HL-60/S4 treated with retinoic acid at 250 ng/mL for 4 days and 3 days (cell line): ENCODE measurements around the gene NINJ2.
"Not testable (repeated sequence)": the region's sequence is repeated elsewhere in the genome, so short reads cannot be mapped to it uniquely, and the experiment has no call there.

Experiments
- in situ Hi-C: fragments of 300-500 bp; cut with MboI; formaldehyde crosslinking; loops from 2 replicates; pipeline ENCODE4 v1.7.0; 2022; ENCODE audit warnings: low sequenced_read_pairs

NINJ2 gene

DNA sequence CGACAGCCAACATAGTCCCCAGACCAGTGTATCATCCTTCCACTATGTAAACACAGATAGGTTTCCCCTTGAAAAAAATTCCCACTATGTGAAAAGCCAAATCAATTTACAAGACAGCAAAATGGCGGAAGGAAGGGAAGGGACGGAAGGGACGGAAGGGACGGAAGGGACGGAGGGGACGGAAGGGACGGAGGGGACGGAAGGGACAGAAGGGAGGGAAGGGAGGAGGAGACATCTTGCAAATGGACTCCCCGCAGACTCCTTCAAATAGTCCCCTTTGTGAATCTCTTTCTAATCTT is 75.3 kb downstream of the NINJ2 start:
- in situ Hi-C loops: no loop called here

DNA sequence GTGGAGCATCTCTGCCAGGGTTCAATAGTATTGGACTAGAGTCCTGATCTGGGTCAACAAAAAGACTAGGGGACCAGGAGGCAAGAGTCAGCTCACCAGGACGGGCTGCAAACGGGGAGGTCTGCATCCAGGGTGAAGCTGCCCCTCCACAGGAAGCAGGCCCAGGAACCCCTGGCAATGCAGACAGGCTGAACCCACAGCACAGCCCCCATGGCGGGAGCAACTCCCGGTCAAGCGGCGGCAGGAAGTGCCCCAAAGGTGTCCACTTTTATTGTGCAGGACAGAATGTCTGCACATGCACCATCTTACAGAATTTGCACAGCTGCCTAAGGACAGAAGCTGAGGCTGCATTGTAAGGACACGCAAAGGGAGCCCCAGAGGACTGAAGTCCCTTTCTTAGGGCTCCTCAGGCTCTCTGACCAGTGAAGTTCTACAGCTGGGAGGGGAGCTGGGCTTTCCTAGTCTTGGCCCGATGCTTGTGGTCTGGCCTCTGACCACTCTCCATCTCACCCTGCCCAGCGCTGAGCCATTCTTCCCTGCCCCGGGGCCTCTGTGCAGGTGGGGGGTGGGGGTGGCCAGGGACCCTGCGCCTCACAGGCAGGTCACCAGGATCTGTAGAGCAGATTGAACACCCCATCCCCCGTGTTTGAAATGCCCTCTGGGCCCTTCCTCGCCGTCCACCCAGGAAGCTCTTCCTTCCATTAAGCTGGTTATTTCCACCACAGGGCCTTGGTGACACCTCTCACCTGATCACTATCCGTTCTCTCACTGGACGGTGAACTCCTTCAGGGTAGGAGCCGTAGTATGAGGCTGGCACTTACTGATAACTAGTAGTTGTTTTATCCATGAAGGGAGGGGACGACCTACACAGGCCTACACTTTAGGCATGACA is 75.9 kb downstream of the NINJ2 start:
- in situ Hi-C loops: no loop called here

DNA sequence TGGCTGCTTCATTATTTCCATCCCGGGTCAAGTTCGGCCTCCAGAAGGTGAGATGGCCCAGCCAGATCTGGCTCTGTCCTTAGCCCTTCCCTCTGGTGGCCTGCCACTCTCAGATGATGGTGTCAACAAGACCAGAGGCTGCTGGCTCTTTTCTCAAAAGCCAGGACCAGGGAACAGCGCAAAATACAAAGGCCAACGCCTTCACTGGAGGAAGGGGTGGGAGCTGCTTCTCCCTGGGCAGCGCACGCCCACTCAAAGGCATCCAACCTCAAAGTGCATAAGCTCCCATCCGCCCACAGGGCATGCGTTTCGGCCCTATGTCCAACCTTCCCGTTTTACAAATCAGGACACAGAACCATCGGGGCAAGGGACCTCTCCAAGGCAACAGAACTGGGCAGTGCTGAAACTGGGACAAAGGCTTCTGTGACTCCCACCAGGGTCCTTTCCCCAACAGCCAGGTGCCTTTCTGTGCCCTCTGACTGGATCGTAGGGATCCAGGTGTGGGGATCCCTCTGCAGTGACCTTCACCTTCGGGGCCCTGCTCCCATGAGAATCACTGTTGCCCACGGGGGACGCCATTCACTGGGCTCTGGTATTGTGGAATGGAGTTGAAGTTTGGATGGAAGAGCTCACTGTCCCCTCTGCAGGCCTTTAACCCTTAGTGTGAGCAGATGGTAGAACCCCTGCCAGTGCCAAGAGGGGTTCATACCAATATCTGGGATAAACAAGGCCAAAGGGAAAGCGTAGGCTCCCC is 76.8 kb downstream of the NINJ2 start:
- in situ Hi-C loops: no loop called here

DNA sequence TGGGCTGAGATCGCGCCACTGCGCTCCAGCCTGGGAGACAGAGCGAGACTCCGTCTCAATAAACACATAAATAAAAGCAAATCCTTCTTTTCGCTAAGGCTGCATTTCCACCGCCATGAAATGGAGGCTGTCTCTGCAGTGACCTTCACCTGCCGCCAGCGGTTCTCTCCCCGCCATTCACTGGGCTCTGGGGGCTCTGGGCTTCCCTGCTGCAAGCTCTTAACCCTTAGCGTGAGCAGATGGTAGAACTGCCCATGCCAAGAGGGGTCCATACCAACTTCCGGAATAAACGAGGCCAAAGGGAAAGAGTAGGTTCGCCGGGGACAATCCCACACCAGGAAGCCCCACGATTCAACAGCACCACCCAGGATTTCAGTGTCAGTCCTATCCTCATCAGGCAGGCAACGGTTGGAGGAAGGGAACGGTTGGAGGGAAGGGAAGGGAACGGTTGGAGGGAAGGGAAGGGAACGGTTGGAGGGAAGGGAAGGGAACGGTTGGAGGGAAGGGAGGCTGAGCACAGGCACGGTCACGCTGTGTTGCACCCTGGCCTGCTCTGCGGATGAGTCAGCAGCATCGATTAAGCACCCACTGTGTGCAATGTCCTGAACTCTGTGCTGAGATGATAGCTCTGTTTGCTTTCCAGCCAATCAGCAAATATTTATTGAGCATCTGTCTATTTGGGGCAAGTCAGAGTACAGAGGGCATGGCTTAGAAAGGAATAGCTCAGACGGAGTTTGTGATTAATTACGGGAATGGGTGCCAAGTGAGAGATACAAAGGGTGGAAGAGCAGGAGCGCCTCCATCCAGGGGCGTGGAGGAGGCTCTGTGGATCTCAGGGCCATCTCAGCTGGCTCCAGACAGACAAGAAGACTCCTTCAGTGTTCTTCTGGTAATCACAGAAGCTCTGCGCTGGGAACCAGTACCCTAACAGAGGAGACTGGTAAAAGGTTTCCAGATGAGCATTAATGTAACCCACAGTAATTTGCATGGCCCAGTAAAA is 77.9 kb downstream of the NINJ2 start:
- in situ Hi-C loops: no loop called here

DNA sequence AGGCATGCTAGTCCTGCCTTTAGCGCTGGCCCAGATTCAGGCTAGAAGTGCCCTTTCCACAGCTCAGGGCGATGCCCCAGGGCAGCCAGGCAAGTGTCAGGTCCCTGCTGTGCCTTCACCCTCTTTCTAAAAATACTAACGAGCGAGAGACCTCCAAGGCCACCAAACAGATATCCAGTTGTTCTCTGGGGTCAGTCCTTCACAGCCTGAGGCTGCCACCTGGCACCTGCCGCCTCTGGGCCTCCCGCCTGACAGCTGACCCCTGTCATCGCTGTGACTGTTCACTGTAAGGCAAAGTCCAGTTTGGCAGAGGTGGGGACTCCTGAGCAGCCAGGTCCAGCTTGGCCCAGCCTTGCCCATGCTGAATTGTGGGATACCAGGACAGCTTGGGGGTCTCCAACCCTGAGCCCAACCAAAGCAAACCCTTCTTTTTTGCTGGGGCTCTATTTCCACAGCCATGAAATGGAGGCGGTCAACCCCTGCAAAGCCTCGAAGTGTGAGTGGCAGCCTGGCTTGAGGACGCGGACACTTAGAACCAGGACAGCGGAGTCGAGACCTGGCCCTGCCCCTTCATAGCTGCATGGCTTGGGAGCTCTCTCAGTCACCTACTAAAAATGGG is 79.9 kb downstream of the NINJ2 start:
- in situ Hi-C loops: no loop called here

DNA sequence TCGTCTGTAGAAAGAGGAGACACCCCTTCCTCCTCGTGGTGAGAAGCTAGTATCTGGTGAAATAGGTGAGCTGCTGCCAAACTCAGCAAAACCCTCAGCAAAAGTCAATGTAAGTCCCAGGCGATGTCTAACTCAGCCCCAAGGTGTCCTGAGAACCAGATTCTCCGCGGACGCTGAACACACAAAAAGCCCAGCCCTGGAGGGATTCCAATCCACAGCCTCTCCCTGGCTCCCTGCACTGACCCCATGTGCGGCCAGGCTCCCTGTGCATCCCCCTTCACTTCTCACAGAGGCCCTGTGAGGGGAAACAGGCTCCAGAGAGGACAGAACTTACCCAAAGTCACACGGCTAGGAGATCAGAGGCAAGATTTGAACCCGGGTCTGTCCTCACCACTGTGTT is 81.5 kb downstream of the NINJ2 start:
- in situ Hi-C loops: no loop called here

DNA sequence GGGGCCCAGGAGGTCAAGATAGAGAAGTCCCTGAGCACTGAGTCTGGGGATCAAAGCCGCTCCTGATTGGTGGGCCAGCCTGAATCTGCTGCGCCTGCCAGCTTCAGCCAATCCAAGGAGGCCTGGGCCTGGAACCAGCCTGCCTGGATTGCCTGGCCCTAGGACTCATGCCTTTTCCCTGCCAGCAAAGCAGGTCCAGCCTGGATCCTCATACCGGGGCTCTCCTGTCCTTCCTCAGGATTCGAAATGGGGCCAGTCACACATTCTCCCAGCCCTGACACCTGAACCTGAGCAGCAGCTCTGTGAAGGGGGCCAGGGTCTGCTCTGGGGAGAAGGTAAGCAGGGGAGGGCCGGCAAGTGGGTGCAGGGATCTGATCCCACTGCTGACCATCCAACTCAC is 81.9 kb downstream of the NINJ2 start:
- in situ Hi-C loops: no loop called here

DNA sequence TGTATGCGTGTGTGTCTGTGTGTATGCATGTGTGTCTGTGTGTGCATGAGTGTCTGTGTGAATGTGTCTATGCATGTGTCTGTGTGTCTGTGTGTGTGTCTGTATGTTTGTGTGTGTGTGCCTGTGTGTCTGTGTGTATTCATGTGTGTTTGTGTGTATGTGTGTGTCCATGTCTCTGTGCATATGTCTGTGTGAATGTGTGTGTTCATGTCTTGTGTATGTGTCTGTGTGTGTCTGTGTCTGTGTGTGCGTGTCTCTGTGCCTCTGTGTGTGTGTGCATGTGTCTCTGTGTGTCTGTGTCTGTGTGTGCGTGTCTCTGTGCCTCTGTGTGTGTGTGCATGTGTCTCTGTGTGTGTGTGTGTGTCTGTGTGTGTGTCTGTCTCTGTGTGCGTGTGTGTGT is 82.4 kb downstream of the NINJ2 start:
- in situ Hi-C loops: no loop called here

DNA sequence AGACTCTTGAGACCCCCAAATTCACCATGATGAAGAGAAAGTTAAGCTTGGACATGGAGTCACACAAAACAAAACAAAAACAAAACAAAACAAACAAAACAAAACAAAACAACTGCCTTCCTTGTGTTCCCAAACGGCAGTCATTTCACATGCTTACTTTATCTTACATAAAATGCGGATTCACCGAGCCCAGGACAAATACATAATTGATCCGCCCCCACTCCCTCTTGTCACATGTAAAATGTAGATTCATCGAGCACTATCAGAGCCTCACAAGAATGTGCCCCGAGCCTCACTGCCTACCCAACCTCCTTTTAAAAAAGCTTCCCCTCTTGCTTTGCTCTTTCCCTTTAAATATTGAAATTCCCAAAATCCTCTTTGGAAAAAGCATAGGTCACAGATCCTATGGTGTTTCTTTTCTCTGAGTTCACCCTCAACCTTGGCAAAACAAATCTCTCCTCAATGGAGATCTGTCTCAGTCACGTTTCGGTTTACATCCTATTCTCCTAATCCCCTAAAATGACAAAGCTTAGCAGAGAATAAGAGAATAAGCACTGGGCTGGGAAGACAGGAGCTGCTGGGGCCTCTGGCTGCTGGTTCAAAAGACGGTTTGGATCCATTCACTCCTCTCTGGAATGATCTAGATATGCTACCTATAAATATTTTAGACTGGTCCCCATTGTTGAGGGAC is 83.7 kb downstream of the NINJ2 start:
- in situ Hi-C loops: no loop called here

DNA sequence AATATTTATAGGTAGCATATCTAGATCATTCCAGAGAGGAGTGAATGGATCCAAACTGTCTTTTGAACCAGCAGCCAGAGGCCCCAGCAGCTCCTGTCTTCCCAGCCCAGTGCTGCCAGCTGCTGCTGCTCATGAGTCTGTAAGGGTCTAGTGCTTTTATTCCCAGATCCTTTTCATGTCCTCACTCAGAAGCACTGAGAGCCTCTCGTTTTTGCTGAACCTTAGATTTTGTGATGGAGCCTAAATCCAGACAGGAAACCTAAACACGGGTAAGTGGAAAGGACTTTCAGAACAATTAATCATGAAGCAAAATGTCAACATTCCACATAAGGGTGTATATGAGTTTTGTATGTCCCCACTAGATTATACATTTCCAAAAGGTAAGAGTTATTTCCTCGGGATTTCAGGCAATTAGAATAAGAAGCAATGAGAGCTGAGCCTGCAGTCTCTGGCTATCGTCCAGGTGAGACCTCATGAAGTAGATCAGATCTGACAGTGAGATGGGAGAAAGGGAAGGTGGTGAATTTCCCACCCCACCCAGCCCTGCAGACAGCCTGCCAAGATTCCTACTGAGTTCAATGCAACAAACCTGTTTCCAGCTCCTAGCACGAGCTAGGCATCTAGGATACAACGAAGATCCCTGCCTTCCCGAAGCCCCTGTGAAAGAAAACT is 84.4 kb downstream of the NINJ2 start:
- in situ Hi-C loops: no loop called here

DNA sequence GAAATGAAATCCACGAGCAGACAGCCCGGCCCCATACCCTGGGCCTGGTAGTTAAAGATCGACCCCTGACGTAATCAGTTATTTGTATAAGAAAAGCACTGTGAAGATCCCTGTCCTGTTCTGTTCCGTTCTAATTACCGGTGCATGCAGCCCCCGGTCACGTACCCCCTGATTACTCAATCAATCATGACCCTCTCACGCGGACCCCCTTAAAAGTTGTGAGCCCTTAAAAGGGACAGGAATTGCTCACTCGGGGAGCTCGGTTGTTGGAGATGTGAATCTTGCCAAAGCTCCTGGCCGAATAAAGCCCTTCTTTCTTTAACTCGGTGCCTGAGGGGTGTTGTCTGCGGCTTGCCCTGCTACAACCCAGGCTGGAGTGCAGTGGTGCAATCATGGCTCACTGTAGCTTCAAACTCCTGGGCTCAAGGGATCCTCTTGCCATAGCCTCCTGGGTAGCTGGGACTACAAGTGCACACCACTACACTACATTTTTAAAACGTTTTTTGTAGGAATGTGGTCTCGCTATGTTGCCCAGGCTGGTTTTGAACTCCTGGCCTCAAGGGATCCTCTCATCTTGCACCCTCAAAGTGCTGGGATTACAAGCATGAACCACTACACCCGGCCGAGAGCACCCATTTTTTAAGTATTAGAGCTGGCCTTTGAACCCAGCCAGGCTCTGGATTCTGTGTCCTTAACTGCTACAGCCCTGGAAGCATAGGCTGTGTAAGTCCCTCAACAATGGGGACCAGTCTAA is 85.1 kb downstream of the NINJ2 start:
- in situ Hi-C loops: not testable (repeated sequence)

DNA sequence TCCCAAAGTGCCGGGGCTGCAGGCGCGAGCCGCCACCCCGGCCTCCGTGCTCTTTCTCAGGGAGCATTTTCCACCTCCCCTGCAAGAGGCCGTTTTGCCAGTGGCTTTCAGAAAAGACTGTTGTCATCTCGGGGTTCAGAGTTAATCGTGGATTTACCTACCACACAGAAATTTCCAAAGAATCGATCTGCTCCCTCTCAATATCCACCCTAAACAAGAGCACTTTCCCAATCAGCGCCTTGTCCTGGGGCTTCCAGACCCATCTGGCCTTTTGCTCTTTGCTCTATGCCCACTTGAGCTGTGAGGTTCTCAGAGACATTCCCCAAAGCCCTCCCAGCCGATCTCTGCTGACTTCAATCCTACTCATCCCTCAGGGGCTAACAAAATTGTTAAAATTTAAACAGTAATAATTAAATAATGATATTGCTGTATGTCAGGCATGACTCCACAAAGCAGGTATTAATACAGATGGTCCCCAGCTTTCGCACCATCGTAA is 86.6 kb downstream of the NINJ2 start:
- in situ Hi-C loops: no loop called here

DNA sequence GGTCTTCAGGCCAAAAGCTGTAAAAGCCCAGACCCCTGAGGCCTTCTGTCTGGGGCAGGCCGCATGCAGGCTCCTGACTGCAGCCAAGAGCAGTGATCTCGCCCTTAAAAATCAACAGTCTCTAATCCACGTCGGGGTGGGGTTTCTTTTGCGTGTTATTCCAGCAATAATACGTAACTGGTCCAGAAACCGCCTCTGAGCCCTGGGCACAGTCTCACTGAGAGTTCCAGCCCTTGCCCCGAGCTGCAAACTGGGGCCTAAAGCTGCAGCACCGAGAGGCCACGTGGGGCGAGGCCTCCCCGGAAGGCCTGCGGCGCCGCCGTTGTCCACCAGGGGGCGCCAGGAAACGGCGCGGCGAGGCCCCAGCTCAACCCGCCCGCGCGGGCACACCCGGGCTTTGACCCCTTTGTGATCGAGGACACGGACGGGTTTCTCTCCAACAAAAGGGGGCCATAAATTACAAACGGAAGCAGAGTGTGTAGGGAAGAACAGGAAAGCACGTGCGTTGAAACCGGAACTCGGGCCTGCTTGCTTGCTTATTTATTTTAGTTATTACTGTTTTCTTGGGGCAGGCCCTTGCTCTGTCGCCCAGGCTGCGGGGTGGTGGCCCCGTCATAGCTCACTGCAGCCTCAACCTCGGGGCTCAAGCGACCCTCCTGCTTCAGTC is 87.2 kb downstream of the NINJ2 start:
- in situ Hi-C loops: no loop called here

DNA sequence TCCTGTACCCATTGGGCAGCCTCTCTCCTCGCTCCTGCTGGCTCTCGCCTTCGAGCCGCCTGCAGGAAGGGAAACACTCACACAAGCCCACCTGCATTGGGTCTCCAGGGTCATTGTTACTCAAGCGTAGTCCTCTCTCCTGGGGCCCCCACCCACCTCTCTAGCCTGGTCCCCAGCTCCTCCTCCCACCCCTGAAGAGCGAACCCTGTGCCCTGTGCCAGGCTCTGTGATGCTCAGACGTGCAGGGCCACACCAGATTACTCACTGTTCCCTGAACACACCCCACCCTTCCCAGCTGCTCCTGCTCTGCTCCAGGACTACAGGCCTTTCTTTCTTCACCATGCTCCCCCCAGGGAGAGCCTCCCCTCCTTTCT is 88.1 kb downstream of the NINJ2 start:
- in situ Hi-C loops: no loop called here

DNA sequence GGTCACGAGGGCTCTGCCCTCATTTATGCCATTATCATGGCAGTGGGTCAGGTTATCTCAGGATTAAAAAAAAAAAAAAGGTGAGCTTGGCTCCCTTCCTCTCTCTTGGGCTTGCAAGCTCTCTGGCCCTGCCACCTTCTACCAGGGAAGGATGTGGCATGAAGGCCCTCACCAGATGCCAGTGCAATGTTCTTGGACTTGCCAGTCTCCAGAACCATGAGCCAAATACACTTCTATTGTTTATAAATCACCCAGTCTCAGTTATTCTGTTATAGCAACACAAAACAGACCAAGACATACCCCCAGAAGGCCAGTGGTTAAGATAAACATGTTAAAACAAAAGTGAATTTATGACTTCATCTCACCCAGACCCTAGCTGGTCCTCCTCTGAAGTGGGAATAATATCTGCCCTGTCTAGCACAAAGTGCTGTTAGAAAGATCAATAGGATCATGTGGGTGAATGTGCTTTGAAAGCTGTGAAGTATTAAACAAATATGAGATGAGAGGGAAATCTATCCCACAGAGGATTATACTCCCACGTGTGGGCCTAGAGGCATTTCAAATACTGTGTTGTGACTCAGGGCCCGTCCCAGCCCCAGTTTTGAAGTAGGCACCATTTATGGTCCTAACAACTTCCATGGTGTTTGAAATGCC is 88.6 kb downstream of the NINJ2 start:
- in situ Hi-C loops: no loop called here

DNA sequence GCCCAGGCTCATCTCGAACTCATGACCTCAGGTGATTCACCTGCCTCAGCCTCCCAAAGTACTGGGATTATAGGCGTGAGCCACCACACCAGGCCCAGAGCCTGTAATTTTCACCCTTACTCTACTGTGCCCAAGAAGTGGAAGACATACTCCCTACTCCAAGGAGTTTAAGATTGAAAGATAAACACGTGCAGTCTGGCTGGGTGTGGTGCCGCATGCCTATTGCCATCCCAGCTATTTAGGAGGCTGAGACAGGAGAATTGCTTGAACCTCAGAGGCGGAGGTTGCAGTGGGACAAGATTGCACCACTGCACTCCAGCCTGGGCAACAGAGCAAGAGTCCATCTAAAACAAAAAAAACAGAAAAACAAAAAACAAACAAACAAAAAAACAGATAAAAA is 90.0 kb downstream of the NINJ2 start:
- in situ Hi-C loops: no loop called here

DNA sequence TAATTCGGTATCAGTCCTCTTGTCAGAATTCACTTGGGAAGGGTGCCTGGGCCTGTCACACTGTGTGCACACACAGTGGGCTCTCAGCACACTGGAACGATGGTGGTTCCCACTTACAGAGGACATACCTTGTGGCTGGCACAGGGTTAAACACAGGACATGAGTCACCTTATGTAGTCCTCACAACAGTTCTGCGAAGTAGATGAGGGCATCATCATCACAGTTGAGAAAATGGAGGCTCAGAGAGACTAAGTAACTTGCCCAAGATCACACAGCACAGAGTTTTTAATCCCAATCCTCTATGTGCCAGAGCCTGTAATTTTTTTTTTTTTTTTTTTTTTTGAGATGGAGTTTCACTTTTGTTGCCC is 90.7 kb downstream of the NINJ2 start:
- in situ Hi-C loops: no loop called here
